Neural crest cell (in vitro differentiated cells): ENCODE data around the gene CTDSPL. TPM values are rescaled to one million over a fixed set of nuclear protein-coding genes. Genes with fewer than 3 reads are reported as not detected.

Experiments used
- DNase-seq: peaks from one replicate; pipeline ENCODE4 v3.0.0; 2021; ENCODE audit warnings: low read depth, mixed read lengths, low spot score
- H3K27ac Mint-ChIP-seq: one replicate; pipeline ENCODE4 v1.8.0; 2021; ENCODE audit warnings: mild to moderate bottlenecking, mixed read lengths; ENCODE audit not compliant: unreplicated experiment
- H3K27me3 Mint-ChIP-seq: 2 replicates; pipeline ENCODE4 v1.8.0; 2021; ENCODE audit warnings: low read depth, mild to moderate bottlenecking, mixed read lengths
- H3K36me3 Mint-ChIP-seq: 2 replicates; pipeline ENCODE4 v1.8.0; 2021; ENCODE audit warnings: low read depth, mild to moderate bottlenecking, mixed read lengths
- H3K4me1 Mint-ChIP-seq: 2 replicates; pipeline ENCODE4 v1.8.0; 2021; ENCODE audit warnings: mixed read lengths
- H3K4me3 Mint-ChIP-seq: one replicate; pipeline ENCODE4 v1.8.0; 2021; ENCODE audit warnings: mild to moderate bottlenecking, mixed read lengths
- H3K9me3 Mint-ChIP-seq: 2 replicates; pipeline ENCODE4 v1.8.0; 2021; ENCODE audit warnings: mixed read lengths
- total RNA-seq: library from RNA; stranded (reverse); gene quantifications from 2 replicates; pipeline ENCODE4 v1.2.1, GENCODE V29; 2021
- TF ChIP-seq, protein P1 (sequence below): fragments of 200-600 bp; sonication (generic); conservative IDR thresholded peaks from 2 replicates; pipeline ENCODE4 v1.5.0; 2021; ENCODE audit warnings: antibody characterized with exemption, mild to moderate bottlenecking

CTDSPL gene
- total RNA-seq, 1 donor from 2014 or later = 42.2 TPM

DNA sequence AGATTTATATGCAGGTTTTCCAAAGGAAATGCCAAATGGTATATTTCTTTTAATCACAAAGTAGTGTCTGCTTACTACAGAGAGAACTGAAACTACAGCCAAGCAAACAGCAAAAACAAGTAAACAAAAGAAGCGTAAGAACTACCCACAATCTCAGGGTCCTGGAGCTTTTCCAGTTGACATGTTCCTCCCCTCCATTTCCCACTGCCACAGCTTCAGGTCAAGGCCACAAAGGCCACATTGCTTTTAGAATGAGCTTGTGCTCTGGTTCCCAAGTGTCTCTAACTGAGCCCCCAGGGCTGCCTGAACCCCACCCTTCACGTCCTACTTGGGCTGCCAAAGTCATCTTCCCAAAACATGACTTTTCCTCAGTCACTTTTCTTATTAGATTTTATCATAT lies 24.1 kb downstream of the CTDSPL start:
- Mint-ChIP-seq H3K9me3 (no peaks in the 10 kb centered on the region), H3K4me1 (peaks cover 34% of the 10 kb centered on the region), H3K27me3 (no peaks in the 10 kb centered on the region), H3K4me3 (no peak overlapping the region), H3K27ac (no peak overlapping the region), H3K36me3 (no peaks in the 10 kb centered on the region)
- TF ChIP-seq, protein P1, sequence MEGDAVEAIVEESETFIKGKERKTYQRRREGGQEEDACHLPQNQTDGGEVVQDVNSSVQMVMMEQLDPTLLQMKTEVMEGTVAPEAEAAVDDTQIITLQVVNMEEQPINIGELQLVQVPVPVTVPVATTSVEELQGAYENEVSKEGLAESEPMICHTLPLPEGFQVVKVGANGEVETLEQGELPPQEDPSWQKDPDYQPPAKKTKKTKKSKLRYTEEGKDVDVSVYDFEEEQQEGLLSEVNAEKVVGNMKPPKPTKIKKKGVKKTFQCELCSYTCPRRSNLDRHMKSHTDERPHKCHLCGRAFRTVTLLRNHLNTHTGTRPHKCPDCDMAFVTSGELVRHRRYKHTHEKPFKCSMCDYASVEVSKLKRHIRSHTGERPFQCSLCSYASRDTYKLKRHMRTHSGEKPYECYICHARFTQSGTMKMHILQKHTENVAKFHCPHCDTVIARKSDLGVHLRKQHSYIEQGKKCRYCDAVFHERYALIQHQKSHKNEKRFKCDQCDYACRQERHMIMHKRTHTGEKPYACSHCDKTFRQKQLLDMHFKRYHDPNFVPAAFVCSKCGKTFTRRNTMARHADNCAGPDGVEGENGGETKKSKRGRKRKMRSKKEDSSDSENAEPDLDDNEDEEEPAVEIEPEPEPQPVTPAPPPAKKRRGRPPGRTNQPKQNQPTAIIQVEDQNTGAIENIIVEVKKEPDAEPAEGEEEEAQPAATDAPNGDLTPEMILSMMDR = no peak
- DNase-seq = no peak

DNA sequence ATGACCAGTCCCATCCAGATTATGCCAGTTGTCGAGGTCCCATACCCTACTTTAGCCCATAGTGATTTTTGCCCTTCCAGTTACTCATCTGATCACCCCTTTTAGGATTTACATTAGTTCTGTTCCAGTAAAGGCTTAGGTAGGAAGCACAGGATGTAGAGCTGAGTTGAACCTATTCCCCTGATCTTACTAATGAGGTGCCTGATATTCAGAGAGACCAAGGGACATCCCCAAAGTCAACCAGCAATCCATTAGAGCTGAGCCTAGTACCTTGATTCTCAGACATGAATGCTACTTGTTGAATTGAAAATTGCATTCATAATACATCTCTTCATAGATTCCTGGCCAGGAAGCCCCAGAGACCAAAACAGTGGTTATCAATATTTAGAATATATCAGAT lies 24.7 kb downstream of the CTDSPL start:
- Mint-ChIP-seq H3K27me3 (no peaks in the 10 kb centered on the region), H3K9me3 (no peaks in the 10 kb centered on the region)

DNA sequence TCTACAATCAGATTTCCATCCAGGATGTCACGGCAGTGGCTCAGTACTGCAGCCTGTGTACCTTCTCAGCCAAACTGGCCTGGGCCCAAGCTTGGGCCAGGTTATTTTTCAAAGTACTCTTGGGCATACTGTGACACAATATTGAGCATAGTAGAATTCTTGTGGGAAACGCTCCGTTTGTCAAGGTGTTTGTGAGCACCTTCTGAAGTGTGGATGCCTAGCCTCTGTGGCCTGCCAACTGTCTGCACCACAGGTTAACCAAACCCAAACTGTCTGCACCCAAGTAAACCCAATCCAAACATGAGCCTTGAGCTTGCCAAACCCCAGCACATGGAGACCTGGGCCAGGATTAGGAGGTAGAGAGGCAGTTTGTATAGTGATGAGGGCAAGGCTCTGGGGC lies 25.4 kb downstream of the CTDSPL start:
- Mint-ChIP-seq H3K27ac (no peak overlapping the region), H3K4me1 (peaks cover 36% of the 10 kb centered on the region), H3K36me3 (no peaks in the 10 kb centered on the region), H3K9me3 (no peaks in the 10 kb centered on the region), H3K4me3 (no peak overlapping the region), H3K27me3 (no peaks in the 10 kb centered on the region)
- no peak for DNase-seq
- TF ChIP-seq, protein P1 = no peak

More for the DNA sequence above, 24.7 kb downstream of the CTDSPL start:
- Mint-ChIP-seq H3K27ac (no peak overlapping the region), H3K36me3 (no peaks in the 10 kb centered on the region), H3K4me3 (no peak overlapping the region), H3K4me1 (peaks cover 34% of the 10 kb centered on the region)
- TF ChIP-seq, protein P1 = no peak
- DNase-seq = no peak

DNA sequence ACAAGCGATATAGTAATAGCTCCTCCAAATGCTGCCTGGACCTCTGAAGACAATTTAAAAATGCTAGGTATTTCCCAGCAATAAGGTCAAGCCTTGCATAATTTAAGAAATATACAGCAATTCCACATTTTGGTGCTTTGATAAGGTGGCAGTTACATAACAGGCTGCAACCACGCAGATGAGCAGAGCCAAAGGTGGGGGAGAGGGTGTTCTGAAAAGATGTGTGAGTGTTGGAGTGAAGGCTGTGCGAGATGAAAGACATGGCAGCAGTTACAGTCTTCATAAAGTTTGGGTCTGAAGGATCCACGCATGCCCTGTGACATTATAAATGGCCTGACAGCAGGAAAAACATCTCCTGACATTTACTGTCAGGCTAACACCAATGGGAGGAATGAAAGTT lies 26.1 kb downstream of the CTDSPL start:
- Mint-ChIP-seq H3K27me3 (no peaks in the 10 kb centered on the region), H3K27ac (no peak overlapping the region), H3K9me3 (no peaks in the 10 kb centered on the region), H3K36me3 (no peaks in the 10 kb centered on the region), H3K4me3 (no peak overlapping the region), H3K4me1 (peaks cover 44% of the 10 kb centered on the region)
- no peak for DNase-seq
- TF ChIP-seq, protein P1 = no peak

DNA sequence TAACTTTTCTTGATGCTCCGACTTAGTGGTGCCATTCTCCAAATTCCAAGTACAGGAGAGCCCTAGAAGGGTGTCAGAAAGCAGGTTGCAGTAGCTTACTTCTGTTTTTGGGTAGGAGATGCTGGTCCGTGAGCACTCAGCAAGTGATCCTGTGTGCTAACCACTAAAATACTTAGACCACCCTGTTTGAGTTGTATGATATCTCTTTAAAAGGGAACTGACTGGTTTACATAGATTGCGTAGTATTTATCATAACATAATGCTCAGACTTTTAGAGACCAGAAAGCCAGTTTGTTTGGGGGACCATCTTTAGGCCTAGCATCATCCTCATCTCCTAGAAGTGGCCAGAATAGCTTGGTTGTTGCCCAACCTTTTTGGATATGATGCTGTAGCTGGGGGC lies 26.7 kb downstream of the CTDSPL start:
- TF ChIP-seq, protein P1 = no peak
- Mint-ChIP-seq H3K36me3 (no peaks in the 10 kb centered on the region), H3K4me1 (peaks cover 49% of the 10 kb centered on the region), H3K9me3 (no peaks in the 10 kb centered on the region), H3K27me3 (no peaks in the 10 kb centered on the region), H3K27ac (no peak overlapping the region), H3K4me3 (no peak overlapping the region)
- DNase-seq = no peak

DNA sequence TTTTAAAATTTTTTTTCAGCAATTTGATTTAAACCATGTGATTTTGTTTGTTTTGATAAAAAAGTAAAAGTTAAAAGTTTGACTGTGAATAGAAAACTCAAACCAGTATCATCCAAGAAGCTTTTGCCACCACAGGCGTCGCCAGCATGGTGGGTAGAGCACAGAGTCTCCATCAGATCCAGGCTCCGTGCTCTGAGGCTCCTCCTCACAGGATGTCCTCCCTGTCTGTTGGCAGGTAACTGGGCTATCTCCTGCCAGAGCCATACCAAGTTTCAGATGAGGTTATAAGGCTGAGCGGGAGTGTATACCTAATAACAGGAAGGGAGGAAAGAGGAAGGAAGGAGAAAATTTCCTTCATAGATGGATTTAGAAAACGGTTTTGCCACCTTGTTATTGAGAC lies 28.8 kb downstream of the CTDSPL start:
- peaks cover 40% of the 10 kb centered on the region for H3K4me1 Mint-ChIP-seq
- no peak for DNase-seq
- H3K36me3 Mint-ChIP-seq = no peaks in the 10 kb centered on the region
- TF ChIP-seq, protein P1 = no peak
- H3K9me3 Mint-ChIP-seq = no peaks in the 10 kb centered on the region
- H3K4me3 Mint-ChIP-seq = no peak overlapping the region
- H3K27me3 Mint-ChIP-seq = no peaks in the 10 kb centered on the region
- no peak overlapping the region for H3K27ac Mint-ChIP-seq
